Upper lobe of left lung (tissue), 6 donors: ENCODE measurements around the gene PAK6. TPM values are rescaled to one million over a fixed set of nuclear protein-coding genes. Genes with fewer than 3 reads are reported as not detected.

Source experiments
- ATAC-seq, 2 donors: fragments of 200-7000 bp; cut with Tn5 transposase; one replicate each; pipeline ENCODE4 v1.9.1; 2022; ENCODE audit warnings: mild to moderate bottlenecking in 2 of 2, moderate library complexity in 2 of 2; ENCODE audit not compliant: low FRiP score in 2 of 2
- DNase-seq, 2 donors: peaks; one replicate each; pipeline ENCODE4 v3.0.0-alpha.2; 2019 to 2020
- H3K27ac ChIP-seq, 4 donors: fragments of 200-600 bp; sonication (generic); one replicate each; pipeline ENCODE4 v1.5.1; 2016 to 2019
- H3K27me3 ChIP-seq, 4 donors: fragments of 200-600 bp; sonication (generic); one replicate each; pipeline ENCODE4 v1.5.1; 2017 to 2019
- H3K36me3 ChIP-seq, 4 donors: fragments of 200-600 bp; sonication (generic); one replicate each; pipeline ENCODE4 v1.5.1; 2016 to 2019
- H3K4me1 ChIP-seq, 4 donors: fragments of 200-600 bp; sonication (generic); one replicate each; pipeline ENCODE4 v1.5.1; 2018 to 2019
- H3K4me3 ChIP-seq, 4 donors: fragments of 200-600 bp; sonication (generic); one replicate each; pipeline ENCODE4 v1.5.1; 2017 to 2019; ENCODE audit warnings: mild to moderate bottlenecking in 2 of 4, moderate library complexity in 1 of 4
- H3K9me3 ChIP-seq, 4 donors: fragments of 200-600 bp; sonication (generic); one replicate each; pipeline ENCODE4 v1.5.1; 2018 to 2019
- CTCF ChIP-seq, 6 experiments: fragments of 450-650 bp in 4 of 6; fragments of 200-600 bp in 2 of 6; sonication (generic) in 2 of 6; IDR thresholded peaks; one replicate each; pipeline ENCODE4 v1.5.1; 2016 to 2019; ENCODE audit warnings: antibody characterized with exemption in 6 of 6
- EP300 ChIP-seq, 4 donors: sonication (generic); formaldehyde crosslinking; IDR thresholded peaks; one replicate each; pipeline ENCODE4 v1.5.1; 2017; ENCODE audit warnings: antibody characterized with exemption in 4 of 4, control low read depth in 2 of 4
- POLR2A ChIP-seq, 4 donors: fragments of 450-650 bp; IDR thresholded peaks; one replicate each; pipeline ENCODE4 v1.5.1; 2016 to 2017; ENCODE audit warnings: antibody characterized with exemption in 4 of 4, mild to moderate bottlenecking in 2 of 4
- POLR2AphosphoS5 ChIP-seq, 2 donors: sonication (generic); formaldehyde crosslinking; IDR thresholded peaks; one replicate each; pipeline ENCODE4 v1.5.1; 2017; ENCODE audit warnings: antibody characterized with exemption in 2 of 2
- WGBS, 2 donors: methylation state at CpG; one replicate each; pipeline ENCODE4 v1.1.5; 2017 to 2018; 5-methylcytosine and 5-hydroxymethylcytosine counted together
- total RNA-seq, 6 donors: library from RNA; depleted of rRNA in 4 of 6; stranded (reverse); fragments of >200 nt in 4 of 6; gene quantifications; one replicate each; pipeline versions ENCODE4 v1.1.0 to v1.2.1, GENCODE V29; 2016 to 2021
- donor health status: DM: no; HTN: no; CAD: no; lungs with moderate emphysema.
- donor health status: DM: no; HTN: yes; CAD: no; lungs with severe emphysema.

The PAK6 gene
- total RNA-seq, 6 donors from 2014 or later, result 4.5 to 23.4 (median 15.0) TPM

GRCh38 chr15:40222131-40222530 lies 16.7 kb upstream of the PAK6 start:
- no peak for TF ChIP-seq POLR2A (IDR thresholded peaks at IDR 0.05)
- no peak for TF ChIP-seq EP300 (IDR thresholded peaks at IDR 0.05)
- ATAC-seq (no peak), DNase-seq (no peak)
- Histone ChIP-seq H3K27me3 (no peaks in the 10 kb centered on the region), H3K4me1 (no peaks in the 10 kb centered on the region), H3K36me3 (no peaks in the 10 kb centered on the region), H3K9me3 (no peaks in the 10 kb centered on the region), H3K27ac (no peak overlapping the region), H3K4me3 (no peak overlapping the region)
- WGBS, 2 donors, result 89 to 94% methylated on average over 6 of the region's 6 CpGs

DNA sequence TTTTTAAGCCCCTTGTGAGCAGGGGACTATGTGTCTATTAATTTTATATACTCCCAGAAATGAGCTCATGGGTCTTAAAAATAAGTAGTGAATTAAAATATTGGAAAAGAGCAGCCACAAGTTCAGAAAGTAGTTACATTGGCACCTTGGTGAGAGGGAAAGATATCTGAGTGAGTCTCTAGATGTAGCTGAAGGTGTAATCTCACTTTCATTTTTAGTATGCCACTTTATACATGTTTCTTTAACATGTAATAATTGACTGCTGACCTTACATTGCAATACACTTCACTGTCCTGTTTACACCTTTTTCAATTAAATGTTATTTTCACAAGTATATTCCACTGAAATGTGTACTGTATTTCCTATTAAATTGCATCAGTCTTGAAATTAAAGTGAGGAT lies 12.1 kb upstream of the PAK6 start:
- no peaks in the 10 kb centered on the region for H3K9me3 ChIP-seq
- no peaks in the 10 kb centered on the region for H3K27me3 ChIP-seq
- no peaks in the 10 kb centered on the region for H3K36me3 ChIP-seq
- DNase-seq (no peak), ATAC-seq (no peak)
- no peak for TF ChIP-seq CTCF (IDR thresholded peaks at IDR 0.05)
- TF ChIP-seq POLR2AphosphoS5 (IDR thresholded peaks at IDR 0.05), result no peak
- TF ChIP-seq EP300 (IDR thresholded peaks at IDR 0.05), result no peak
- no peak for TF ChIP-seq POLR2A (IDR thresholded peaks at IDR 0.05)
- no peak overlapping the region for H3K4me3 ChIP-seq
- H3K4me1 ChIP-seq, result no peaks in the 10 kb centered on the region
- H3K27ac ChIP-seq, result no peak overlapping the region

DNA sequence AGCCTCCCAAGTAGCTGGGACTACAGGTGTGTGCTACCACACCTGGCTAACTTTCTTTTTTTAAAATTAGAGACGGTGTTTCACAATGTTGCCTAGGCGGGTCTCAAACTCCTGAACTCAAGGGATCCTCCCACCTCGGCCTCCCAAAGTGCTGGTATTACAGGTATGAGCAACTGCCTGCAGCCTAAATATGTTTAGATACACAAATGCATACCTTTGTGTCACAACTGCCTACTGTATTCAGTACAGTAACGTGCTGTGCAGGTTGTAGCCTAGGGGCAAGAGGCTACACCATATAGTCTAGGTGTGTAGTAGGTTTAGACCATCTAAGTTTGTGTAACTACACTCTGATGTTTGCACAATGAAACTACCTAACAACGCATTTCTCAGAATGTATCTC lies 9.5 kb upstream of the PAK6 start:
- Histone ChIP-seq H3K4me1 (peaks cover 0 to 6% (median 0%) of the 10 kb centered on the region in 4 donors), H3K36me3 (no peaks in the 10 kb centered on the region), H3K4me3 (no peak overlapping the region), H3K27me3 (no peaks in the 10 kb centered on the region), H3K9me3 (no peaks in the 10 kb centered on the region), H3K27ac (no peak overlapping the region)
- TF ChIP-seq EP300 (IDR thresholded peaks at IDR 0.05), result no peak
- TF ChIP-seq POLR2AphosphoS5 (IDR thresholded peaks at IDR 0.05), result no peak
- no peak for TF ChIP-seq CTCF (IDR thresholded peaks at IDR 0.05)
- no peak for TF ChIP-seq POLR2A (IDR thresholded peaks at IDR 0.05)
- ATAC-seq (no peak), DNase-seq (no peak)
- WGBS, 2 donors, result 97 to 98% methylated on average over 5 of the region's 5 CpGs

DNA sequence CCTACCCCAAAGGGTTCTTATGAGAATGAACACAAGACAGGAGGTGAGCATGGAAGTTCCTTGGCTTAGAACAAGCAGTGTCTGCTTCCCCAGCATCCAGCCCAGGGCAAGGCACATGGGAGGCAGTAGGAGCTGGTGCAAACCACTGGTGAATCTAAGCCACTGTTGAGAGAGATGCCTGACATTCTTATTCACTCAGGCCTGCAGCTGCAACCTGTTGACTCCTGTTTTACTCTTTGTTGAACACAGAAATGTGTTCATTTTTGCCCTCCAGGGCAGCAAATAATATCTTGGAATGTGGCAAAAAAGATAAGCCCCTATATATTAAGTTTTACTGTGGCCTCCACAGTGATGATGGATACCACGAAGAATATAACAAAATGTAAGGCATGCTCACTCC lies 8.9 kb upstream of the PAK6 start:
- H3K36me3 ChIP-seq, result no peaks in the 10 kb centered on the region
- no peak overlapping the region for H3K27ac ChIP-seq
- H3K9me3 ChIP-seq, result no peaks in the 10 kb centered on the region
- no peak for DNase-seq
- no peaks in the 10 kb centered on the region for H3K27me3 ChIP-seq
- TF ChIP-seq POLR2AphosphoS5 (IDR thresholded peaks at IDR 0.05) (no peak), POLR2A (IDR thresholded peaks at IDR 0.05) (no peak), EP300 (IDR thresholded peaks at IDR 0.05) (no peak), CTCF (IDR thresholded peaks at IDR 0.05) (no peak)
- H3K4me1 ChIP-seq, result peaks cover 0 to 6% (median 2%) of the 10 kb centered on the region in 4 donors
- ATAC-seq, result no peak
- 95 to 96% methylated on average over 1 of the region's 1 CpG for whole genome bisulfite sequencing, 2 donors
- no peak overlapping the region for H3K4me3 ChIP-seq

DNA sequence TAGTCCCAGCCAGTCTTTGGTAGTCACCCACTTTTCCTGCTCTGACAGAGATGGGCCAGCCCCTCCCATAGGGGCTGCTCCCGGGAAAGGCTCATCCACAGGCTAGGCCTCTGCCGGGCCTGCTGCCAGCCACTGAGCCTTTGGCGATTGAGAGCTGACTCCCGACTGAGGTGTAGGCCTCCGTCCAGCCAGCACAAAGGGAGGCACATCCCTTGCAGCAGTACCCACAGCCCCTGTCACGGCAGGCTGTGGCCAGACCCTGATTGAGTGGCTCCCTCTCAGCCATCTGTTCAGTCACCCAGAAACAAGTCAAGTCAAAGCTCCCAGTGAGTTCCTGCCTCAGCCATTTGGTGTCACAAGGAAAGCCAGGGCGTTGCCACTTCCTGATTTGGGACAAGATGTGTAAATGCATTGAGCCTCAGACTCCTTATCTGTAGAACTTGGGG lies 6.2 kb upstream of the PAK6 start:
- DNase-seq, result peak in 1 of 2 donors; percentile 53
- Histone ChIP-seq H3K4me3 (no peak overlapping the region), H3K4me1 (peaks cover 0 to 6% (median 3%) of the 10 kb centered on the region in 4 donors), H3K9me3 (no peaks in the 10 kb centered on the region), H3K27ac (no peak overlapping the region), H3K36me3 (no peaks in the 10 kb centered on the region), H3K27me3 (no peaks in the 10 kb centered on the region)
- WGBS, 2 donors, result 55 to 69% methylated on average over 6 of the region's 7 CpGs
- TF ChIP-seq POLR2A (IDR thresholded peaks at IDR 0.05), result no peak
- TF ChIP-seq EP300 (IDR thresholded peaks at IDR 0.05), result no peak
- ATAC-seq, result peak in 1 of 2 donors; percentile 31
